Suppressor macrophage treated with lipopolysaccharide for 1 hour (primary cell): ENCODE data around the gene MZT2A.
A peak's percentile ranks its signal among the peaks of the same experiment; 100 is the strongest.
"Not testable (repeated sequence)": the region's sequence is repeated elsewhere in the genome, so short reads cannot be mapped to it uniquely, and the experiment has no call there.

Source experiments
- DNase-seq, 3 donors: peaks; one replicate each; pipeline ENCODE4 v3.0.0-alpha.2; 2020 to 2022

Gene MZT2A

GRCh38 chr2:131490616-131491468 lies 1.4 kb downstream of the MZT2A start:
- not testable (repeated sequence) for DNase-seq

GRCh38 chr2:131488306-131489205 lies 3.6 kb downstream of the MZT2A start:
- DNase-seq = no peak

GRCh38 chr2:131486201-131486902 lies 5.8 kb downstream of the MZT2A start:
- not testable (repeated sequence) for DNase-seq

GRCh38 chr2:131484906-131485460 lies 7.2 kb downstream of the MZT2A start:
- not testable (repeated sequence) for DNase-seq

GRCh38 chr2:131483981-131484820 lies 8.0 kb downstream of the MZT2A start:
- not testable (repeated sequence) for DNase-seq

- DNase-seq = not testable (repeated sequence)
Observed at GRCh38 chr2:131482506-131483155, 9.6 kb downstream of the MZT2A start.

GRCh38 chr2:131480351-131480750 lies 11.8 kb downstream of the MZT2A start:
- DNase-seq = not testable (repeated sequence)

- not testable (repeated sequence) for DNase-seq
Observed at GRCh38 chr2:131478850-131479461, 13.2 kb downstream of the MZT2A start.

- DNase-seq = not testable (repeated sequence)
Observed at GRCh38 chr2:131478074-131478849, 13.9 kb downstream of the MZT2A start.

GRCh38 chr2:131477227-131477626 lies 15.0 kb downstream of the MZT2A start:
- DNase-seq = not testable (repeated sequence)

- DNase-seq = not testable (repeated sequence)
Observed at GRCh38 chr2:131476363-131476762, 15.8 kb downstream of the MZT2A start.

- DNase-seq = no peak
Observed at GRCh38 chr2:131475831-131476230, 16.4 kb downstream of the MZT2A start, which contains the start of gene TUBA3D. TUBA3D (plus strand) TSS chr2:131476119; CDS start chr2:131476200, 81 bp downstream.

GRCh38 chr2:131473266-131473665 lies 18.9 kb downstream of the MZT2A start:
- DNase-seq = not testable (repeated sequence)

- DNase-seq = peak in 2 of 3 donors; percentile 2 to 8
Observed at GRCh38 chr2:131471624-131472023, 20.6 kb downstream of the MZT2A start.

GRCh38 chr2:131470944-131471343 lies 21.3 kb downstream of the MZT2A start:
- DNase-seq = not testable (repeated sequence)

GRCh38 chr2:131467722-131468121 lies 24.5 kb downstream of the MZT2A start:
- not testable (repeated sequence) for DNase-seq

- DNase-seq = not testable (repeated sequence)
Observed at GRCh38 chr2:131454914-131455313, 37.3 kb downstream of the MZT2A start.

GRCh38 chr2:131451265-131451949 lies 40.8 kb downstream of the MZT2A start:
- not testable (repeated sequence) for DNase-seq

- DNase-seq = not testable (repeated sequence)
Observed at GRCh38 chr2:131447981-131448380, 44.2 kb downstream of the MZT2A start.
